Femur (tissue), 1 donor: Measurements from ENCODE around the gene RESP18.
A peak's percentile ranks its signal among the peaks of the same experiment; 100 is the strongest.
"Not testable (repeated sequence)": the region's sequence is repeated elsewhere in the genome, so short reads cannot be mapped to it uniquely, and the experiment has no call there.

Experiments used
- DNase-seq: peaks from one replicate; pipeline ENCODE4 v3.0.0-alpha.2; 2017

RESP18 gene

GRCh38 chr2:219291394-219291793 lies 41.1 kb downstream of the RESP18 start:
- DNase-seq = no peak

DNA sequence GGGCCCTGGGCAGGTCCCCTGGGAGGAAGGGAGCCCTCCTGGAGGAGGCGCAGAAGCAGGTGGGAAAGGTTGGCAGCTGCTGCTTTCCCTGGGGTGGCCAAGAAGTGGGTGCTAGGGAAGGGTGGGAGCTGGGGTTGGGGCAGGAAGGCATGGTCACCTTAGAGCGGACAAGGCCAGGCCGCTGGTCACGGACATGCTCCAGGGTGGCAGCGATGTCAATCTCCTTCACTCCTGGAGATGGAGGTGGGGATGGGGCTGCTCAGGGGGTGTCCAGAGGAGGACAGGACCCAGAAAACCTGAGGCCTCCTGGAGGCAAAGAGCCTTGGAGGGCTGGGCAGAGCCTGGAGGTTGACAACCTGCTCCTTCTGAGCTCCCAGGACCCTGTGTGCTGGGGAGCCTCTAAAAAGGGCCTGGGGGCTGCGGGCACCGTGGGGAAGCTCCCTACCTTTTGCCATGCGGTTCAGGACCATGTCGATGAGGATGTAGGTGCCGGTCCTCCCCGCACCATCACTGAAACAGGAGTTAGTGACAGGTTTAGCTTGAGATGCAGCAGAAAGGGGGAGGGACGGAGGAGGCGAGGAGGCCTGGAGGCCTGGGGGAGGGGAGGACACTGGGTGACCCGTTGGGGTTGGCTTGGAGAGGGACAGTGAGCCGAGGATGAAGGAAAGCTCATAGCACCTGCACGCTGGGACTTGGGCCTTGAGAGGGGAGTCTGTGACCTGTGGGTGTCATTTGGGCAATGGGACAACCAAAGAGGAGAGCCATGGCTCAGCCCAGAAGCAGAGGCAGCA lies 42.0 kb downstream of the RESP18 start:
- DNase-seq = no peak

DNA sequence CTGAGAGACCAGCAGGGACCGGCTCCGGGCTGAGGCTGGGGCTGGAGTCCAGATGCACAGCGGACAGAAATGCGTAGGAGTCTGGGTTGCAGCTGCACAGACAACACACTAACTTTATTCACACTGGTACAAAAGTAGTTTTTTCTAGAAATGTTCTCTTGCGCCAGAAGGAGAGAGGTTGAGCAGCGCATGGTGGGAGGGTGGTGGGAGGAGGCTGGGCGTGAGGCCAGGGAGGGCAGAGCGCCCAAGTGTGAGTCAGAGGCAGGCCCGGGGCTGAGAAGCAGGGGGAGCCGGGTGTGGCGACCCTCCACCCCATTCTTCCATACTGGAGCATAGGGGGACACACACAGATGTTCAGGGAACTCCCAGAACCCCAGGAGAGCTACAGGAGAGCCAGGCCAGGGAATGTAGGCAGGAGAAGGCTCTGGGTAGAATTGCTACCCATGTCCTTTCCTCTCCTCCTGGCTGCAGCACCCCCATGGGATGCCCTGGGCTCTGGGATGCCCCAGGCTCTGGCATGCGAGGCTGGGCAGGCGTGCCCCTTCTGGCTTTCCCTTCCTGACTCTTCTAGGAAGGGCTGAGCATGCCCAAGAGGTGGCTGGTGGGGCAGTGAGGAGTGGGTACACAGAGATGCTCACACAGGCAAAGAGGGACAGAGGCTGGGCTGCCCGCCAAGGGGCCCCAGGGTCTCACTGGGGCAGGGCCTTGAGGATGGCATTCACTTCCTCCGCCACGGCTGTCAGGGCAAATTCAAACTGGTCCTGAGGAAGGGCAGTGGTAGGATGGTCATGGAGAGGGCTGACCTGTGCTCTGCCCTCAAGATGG lies 42.8 kb downstream of the RESP18 start:
- peak; percentile 93 for DNase-seq

- no peak for DNase-seq
Observed at GRCh38 chr2:219289195-219289536, 43.4 kb downstream of the RESP18 start.

DNA sequence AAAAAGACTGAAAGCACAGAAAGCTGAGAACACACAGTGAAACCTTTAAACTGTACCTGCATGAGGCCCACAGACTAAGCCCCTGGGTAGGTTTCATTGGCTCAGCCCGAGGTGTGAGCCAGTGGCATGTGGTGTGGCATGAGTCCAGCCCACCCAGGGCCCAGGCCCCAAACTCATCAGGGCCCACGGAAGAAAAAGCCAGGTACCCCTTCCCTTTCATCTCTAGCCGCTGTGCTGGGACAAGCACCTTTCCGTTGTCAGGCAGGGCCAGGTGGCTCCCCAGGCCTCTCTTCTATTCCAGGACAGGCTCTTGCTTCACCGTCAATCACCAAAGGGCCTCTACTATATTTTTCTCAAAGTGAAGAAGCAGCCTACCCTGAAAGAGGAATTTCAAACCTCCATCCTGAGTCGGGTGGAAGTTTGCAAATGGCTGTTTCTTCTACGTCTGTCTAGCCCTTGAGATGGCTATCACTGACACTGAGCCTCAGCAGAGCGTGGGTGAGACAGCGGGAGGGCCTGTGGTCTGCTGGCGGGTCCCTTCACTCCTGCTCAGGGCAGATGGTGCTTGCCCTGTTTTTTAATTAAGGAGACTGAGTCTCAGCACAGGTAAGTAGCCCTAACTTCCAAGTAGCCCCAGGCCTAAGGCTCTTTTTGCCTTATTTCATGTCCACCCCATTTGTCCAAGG lies 44.8 kb downstream of the RESP18 start:
- no peak for DNase-seq

GRCh38 chr2:219287116-219287440 lies 45.5 kb downstream of the RESP18 start:
- not testable (repeated sequence) for DNase-seq

DNA sequence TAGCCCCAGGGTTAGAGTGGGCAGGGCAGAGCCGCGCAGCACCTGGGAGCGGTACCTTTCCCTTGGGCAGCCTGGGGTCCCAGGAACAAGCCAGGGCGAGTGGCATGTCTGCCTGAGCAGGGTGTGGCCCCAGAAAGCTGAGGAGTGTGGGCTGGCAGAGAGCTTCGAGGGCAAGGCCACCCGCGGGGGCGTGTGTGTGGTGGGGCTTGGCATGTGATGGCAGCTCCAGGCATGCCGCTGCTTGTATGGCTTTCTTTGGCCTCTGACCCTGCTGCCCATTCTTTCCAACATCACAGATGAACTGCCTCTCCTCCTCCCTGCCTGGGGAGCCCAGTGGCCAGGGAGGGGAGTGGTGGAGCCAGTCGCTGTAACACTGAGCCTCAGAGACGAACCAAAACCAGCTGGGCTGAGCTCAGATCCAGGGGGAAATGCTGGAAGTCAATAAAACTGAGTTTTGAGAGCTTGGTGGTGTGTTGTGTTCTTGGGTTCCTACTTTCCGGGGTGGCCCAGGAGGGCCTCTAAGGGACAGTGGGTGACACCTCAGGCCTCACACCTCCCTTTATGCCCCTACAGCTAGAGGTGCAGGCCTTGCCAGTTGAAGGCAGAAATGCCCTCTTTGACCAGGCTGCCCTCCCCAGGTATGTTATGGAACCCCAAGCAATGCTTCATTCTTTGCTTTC lies 46.0 kb downstream of the RESP18 start:
- no peak for DNase-seq

DNA sequence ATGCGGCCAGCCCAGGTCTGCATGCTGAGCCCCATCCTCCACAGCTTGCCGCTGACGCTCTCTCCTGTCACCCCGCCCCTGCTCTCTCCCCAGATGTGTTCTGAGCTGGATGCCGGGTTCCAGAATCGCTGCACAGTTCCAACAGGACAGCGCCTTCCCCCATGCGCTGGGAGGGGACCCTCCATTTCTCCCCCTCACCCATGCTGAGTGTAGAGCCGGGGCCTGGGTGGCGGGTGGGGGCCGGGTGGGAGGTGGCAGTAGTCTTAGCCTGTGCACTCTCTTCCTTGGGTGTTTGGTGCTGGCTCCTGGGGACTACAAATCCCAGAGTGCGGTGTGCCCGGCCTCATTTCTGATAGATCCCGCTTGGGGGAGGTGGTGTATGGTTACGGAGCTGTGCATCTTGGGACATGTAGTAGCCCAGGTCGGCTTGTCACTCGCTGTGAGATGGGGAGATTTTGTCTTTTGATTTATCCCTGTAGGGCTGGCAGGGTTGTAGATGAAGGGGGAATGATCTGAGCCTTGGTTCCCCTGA lies 46.6 kb downstream of the RESP18 start:
- DNase-seq = peak; percentile 78

- no peak for DNase-seq
Observed at GRCh38 chr2:219285373-219285735, 47.2 kb downstream of the RESP18 start.

DNA sequence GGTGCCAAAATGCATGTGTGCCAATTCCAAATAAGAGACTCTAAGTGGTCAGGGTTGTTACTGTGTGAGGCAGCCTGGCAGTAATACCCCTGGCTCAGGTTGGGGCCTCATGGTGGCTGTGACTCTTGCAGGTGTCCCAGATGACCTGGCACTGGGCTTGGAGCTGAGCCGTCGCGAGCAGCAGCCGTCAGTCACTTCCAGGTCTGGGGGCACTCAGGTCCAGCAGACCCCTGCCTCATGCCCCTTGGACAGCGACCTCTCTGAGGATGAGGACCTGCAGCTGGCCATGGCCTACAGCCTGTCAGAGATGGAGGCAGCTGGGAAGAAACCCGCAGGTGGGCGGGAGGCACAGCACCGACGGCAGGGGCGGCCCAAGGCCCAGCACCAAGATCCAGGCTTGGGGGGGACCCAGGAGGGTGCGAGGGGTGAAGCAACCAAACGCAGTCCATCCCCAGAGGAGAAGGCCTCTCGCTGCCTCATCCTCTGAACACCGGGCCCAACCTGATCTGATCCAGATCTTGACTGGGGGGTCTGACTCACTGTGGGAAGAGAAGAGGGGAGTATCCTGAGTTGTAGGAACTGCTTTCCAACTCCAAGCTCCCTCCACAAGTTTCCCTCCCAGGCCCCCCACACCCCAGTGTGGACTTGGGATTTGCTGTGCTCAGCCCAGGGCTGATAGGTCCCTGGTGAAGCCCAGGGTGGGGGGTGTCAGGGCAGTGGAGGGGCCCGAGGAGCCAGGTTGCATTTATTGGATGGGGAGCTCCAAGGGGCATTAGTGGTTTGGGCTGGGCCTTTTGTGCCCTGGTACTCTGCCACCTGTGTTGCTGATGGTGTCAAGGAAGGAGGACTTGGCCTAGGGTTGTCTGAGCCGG lies 47.8 kb downstream of the RESP18 start:
- DNase-seq = no peak

- no peak for DNase-seq
Observed at GRCh38 chr2:219282943-219283581, 49.5 kb downstream of the RESP18 start.

DNA sequence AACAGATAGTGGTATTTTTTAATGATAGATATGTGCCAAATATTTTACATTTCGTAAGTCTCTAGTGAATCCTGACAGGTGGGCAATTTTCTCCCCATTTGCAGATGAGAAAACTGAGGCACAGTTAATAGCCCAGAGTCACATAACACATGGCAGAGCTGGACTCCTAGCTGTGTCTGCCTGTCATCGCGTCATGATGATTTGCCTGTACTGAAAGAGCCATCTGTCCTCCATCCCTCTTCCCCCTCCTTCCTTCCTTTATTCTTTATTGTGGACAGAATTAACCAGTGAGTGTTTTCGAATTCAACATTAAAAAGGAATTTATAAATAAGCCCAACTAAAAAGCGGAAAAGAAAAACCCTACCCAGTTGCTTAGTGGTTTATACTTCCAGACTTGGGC lies 50.2 kb downstream of the RESP18 start:
- DNase-seq = no peak

GRCh38 chr2:219281588-219281987 lies 51.0 kb downstream of the RESP18 start:
- no peak for DNase-seq

GRCh38 chr2:219280651-219281050 lies 51.9 kb downstream of the RESP18 start:
- DNase-seq = no peak

- DNase-seq = no peak
Observed at GRCh38 chr2:219279916-219280516, 52.5 kb downstream of the RESP18 start.

DNA sequence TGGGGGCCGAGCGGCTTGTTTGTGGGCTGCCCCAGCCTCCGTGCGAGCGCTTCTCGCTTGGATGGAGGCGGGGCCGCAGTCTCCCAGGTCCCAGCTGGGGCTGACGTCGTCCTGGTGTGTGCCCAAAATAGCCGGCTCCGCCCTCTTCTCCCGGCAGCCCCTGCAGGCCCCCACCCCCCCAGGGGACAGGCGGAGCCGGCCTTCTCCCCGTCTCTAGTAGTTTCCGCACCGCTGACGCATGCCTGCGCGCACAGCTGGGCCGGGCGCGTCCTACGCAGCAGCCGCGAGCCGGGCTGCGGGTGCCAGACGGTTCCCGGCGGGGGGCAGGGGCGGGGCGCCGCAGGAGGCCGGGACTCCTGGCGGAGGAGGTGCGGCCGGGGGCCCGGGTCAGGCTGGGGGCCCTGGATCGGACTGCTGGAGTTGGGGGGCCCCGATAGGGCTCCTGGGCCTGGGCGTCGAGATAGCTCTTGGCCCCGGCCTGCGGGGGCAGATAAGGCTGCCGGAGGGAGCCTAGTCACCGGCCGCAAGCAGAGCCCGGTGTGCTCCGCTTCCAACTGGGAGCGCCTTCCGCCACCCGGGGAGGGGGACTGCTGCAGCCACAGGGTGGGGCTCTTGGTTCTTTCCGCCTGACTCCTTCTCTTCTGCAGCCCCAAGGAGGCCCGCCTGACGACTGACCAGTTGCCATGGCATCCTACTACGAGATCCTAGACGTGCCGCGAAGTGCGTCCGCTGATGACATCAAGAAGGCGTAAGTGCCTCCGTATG lies 53.2 kb downstream of the RESP18 start, which contains the start of gene DNAJB2:
Gene DNAJB2, plus strand, starts transcription at position 216 of the 765 bp plus-strand sequence. Its CDS starts 468 bp downstream, at position 684.
- DNase-seq = peak; percentile 99

GRCh38 chr2:219278655-219279150 lies 53.8 kb downstream of the RESP18 start:
- DNase-seq = no peak

DNA sequence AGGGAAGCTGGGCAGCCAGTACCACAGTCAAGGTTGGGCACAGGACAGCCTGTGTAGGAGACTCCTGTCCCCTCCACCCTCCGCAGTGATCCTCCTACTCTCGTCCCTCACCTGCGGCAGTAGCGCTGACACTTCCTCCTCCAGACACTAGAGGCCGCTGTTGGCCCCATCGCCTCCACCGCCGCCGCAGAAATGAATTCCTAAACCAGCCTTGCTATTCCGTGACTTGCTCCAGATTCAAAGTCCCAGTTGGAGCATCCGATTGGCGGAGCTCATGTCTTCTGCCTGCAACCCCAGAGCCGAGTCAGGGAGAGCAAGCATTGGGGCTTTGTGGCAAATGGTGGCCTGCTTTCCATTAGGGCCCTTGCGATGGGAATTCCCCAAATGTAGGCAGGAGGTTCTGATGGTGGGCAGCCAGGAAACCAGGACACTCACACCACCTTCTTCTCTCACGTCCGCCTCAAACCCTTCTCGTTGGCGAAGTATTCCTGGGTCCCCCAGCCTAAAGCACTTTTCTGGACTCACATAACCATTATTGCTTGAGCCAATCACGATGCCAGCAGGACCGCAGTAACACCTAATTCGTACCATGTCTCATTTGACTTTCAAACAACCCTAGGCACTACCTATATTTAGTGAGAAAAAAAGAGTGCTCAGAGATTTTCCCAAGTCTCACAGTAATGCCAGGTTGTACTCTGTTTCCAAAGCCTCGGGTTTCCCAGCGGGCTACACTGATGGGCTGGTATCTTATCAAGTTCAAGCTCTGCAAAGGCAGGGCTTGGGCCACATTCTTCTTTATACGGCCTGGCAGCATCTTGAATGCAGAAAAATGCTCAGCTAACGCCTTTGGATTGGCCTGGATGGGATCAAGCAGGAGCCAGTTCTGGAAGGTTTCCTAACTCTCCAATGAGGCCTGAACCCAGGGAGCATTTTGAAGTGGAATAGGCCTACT lies 54.6 kb downstream of the RESP18 start:
- peak; percentile 90 for DNase-seq
